ENCODE data around the gene FOXP4.

The FOXP4 gene

DNA sequence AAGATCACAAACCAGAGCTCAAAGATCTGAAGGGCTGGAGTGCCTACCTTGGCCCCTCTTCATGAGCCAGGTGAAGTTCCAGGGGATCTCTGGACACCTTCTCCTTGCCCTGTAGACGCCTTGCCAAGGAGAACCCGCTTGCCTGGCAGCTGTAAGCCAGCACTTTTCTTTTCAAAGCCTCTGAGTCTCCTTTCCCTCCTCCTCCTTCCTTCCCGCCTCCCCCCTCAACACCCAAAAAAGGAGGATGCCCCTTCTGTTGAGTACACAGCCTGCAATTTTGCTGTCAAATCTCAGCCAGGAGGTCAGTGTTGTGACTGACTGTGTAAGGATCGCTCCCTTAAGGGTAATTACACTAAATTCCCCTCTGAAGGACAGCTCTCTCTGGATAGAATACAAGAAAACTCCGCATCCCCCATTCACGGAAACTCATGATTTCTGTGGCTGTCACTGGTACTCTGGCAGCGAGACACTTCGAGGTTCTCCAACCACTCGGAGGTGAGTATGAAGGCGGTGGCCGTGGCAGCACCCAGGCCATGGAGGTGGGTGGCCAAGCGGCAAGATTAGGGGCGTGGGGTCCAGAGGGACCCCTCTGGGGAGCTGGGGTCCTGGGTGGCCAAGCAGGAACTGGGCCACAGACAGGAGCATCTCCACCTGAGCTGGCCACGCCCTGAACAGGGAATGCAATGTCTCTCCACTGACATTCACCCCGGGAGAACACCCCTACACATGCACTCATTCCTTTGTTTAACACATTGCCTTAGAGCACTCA, 23.2 kb upstream of the FOXP4 start:
- no peak for DNase-seq (ENCODE audit: low spot score)

DNA sequence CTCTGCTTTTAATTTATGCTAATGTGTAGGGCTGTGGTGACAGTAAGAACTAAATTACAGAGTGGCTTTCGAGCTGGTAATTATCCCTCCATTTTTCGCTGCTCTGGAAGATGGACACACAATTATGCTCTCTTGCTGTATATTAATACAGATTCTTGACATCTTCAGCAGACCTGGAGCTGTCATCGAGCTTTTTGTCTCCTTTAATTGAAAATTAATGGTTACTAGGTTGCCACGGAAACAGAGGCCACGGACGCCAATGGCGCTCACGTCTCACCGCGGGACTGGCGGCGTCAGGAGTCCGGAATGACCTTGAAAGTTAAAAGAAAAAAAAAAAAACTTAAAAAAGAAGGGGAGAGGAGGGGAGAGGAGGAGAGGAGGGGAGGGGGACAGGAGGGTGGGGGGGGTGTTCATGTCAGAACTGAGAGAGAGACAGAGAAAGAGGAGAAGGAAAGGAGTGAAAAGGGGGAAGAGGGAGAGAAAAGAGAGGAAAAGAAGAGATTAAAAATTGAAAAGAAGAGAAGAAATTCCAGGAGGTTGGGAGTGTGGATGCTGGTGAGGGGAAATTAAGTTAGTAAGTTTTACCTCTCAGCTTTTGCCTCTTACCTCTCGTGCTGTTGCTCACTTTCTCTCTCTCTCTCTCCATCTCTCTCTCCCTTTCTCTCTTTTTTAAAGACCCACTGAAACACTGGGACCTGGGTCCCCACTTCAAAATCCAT, 22.1 kb upstream of the FOXP4 start:
- no peak for DNase-seq (ENCODE audit: low spot score)

DNA sequence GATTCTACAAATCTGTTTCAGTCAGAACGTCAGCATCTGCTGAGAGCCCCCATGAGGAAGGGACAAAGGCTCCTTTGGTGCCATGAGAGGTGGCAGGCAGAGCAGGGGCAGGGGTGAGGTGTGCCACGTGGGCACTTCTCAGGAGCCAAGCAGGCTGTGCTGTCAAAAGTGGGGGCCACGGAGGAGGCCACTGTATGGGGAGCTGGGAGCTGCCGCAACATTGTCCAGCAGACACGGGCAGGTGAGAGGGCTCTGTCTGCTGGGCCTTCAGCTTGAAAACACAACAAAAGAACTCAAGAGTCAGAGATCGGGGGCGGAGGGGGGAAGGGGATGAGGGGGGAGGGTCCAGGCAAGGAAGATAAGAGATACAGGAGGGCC, 21.6 kb upstream of the FOXP4 start:
- no peak for DNase-seq (ENCODE audit: low spot score)

DNA sequence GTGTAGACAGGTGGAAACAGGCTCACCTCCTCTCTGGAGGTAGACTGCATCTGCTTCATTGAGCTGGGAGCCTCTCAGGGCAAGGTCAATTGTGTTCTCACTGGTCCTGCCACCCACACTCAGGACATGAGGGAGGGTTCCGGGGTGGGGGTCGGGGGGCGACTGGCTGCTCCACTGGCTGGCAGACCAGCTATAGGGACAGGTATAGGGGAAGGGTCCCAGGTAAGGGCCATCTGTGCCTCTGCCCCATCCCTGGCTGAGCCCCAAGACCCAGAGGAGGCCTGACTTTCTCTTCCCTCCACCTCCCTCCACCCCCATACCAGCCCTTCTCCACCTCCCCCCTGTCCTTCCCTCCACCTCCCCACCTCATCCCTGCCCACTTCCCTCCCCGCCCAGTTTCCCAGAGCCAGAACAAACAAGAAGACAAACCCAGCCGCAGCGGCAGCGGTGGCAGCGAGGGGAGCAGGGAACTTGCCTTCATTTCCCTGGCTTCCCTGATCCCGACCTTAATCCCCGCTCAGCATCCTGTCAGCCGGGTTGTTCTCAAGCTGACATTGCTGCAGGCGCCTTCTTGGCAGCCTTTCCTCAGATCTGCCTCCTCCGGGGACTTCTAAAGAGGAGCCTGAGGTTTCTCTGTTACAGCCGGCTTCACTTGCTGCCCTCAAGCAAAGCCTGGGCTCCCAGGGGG, 18.3 kb upstream of the FOXP4 start:
- no peak for DNase-seq (ENCODE audit: low spot score)

DNA sequence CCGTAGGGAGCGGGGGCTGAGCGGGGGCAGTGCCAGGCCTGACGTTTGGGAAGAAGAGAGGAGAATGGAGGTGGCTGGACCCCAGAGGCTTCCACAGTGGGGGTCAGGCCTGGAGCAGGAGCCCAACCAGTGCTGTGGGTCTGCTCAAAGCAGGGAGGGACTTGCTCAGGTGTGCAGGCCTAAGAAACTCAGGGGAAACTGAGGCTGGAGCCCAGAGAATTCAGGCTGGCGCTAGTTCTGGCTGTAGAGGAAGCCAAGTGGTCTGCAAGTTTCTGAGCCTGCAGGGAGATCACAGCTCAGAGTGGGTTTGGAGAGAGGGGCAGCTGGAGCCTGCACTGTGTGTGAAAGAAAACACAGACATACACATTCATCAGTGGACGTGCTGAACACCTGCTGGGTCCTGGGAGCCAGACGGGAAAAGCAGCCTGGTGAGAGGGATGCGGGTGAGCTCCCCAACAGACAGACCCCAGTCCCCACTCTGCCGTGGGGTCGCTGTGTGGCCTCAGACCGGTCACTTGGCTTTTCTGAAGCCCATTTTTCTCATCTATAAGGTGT, 17.7 kb upstream of the FOXP4 start:
- DNase-seq (ENCODE audit: low spot score), result no peak

DNA sequence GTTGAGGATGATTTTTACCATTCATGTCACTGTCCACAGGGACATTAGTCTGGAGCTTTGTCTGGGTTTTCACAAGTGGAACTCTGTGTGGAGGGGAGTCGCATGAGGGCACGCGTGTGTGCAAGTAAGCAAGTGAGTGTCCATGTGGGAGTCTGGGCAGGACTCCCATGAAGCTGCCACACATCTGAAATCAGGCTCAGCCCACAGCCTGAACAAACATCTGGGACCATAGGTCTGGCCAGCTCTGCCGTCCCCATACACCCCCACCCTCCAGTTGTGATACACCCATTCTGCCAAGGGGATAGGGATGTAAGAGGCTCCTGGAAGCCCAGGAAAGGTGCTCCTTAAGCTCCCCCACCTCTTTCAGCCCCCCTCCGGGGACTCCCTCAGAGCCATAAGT, 17.1 kb upstream of the FOXP4 start:
- no peak for DNase-seq (ENCODE audit: low spot score)

DNA sequence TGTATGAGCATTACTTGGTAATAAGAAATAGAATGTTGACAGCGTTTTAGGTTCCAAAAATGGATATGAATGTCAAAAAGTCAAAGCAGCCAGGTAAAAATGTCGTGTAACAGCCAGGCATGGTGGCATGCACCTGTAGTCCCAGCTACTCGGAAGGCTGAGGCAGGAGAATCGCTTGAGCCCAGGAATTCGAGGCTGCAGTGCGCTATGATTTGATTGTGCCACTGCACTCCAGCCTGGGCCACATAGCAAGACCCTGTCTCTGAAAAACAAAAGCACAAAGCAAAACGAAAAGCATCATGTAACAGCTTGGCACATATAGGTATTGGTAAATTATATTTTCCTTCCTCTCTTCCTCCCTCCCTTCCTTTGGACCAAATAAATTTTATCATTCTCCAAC, 16.2 kb upstream of the FOXP4 start:
- no peak for DNase-seq (ENCODE audit: low spot score)

DNA sequence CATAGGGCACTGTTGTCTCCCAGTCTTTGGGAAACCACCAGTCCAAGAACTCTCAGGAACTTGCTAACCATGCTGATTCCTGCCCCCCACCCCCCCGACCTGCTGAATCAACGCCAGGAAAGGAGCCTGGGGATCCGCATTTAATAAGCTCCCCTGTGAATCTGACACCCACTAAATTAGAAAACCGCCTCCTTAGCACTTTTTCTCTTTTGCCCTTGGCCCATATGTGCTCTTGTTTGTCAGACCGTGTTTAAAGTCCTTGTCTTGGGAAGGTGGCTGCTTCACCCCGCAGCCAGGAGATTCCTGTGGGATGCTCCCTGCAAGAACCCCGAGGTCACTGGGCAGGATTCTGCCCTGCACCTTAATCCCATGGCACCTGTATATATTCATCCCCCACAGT, 15.7 kb upstream of the FOXP4 start:
- DNase-seq (ENCODE audit: low spot score), result no peak

DNA sequence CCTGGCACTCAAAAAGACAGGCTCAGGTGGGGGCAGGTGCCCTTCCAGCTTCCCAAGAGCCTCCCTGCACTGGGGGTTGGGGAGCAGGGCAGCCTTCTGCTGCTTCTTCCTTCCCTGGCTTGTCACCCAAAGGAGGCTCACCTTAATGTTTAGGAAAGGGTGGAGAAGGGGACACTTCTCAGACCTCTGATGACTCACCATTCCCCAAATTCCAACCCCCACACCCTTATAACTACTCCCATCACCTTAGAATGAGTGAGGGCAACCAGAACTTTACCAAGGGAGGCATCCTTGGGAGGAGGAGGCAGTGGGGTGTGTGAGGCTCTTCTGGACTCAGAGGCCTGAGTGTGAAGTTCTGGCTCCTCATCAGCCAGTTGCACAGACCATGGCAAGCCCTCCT, 15.2 kb upstream of the FOXP4 start:
- no peak for DNase-seq (ENCODE audit: low spot score)

DNA sequence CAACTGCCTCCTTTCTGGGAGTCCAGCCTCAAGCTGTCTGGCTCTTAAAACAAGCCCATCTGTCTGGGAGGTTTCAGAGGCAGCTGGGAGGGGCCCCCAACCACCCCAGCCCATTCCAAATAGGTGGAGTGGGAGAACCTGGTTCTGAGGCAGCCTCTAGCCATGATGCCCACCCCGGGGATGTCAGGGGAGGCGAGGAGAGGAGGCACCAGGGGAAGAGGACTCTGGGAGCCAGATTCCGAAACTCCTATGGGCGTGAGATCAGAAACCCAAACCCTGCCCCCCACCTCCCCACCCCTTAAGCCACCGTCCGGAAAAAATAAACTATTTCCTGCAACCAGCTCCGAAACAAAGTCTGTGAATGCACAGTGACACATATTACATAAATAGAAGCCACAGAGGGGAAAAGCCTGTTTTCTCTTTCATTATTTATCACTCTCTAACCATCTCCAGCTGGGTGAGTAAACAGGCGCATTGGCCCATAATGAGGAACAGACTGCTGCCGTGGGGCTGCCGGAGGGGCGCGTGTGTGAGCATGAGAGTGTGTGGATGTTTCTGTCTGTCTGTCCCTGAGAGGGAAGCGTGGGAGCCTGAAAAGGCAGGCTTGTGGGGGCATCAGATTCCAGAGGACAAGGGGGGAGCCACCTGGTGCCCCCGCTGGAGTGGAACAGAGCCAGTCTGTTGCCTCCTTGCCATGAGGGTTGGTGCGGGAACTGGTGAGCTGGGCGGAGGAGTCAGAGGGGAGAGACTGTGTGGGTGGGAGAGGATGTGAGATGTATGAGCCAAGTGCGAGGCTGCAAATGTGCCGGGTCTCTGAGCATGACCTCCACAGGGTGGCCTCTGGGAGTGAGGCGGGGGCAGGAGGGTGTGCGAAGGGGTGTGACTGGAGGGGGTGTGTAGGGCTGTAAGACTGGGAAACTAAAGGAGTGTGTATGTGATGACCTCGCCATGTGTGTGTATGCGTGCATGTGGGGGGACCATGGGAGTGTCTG, 14.3 kb upstream of the FOXP4 start:
- DNase-seq (ENCODE audit: low spot score), result peak; percentile 26

DNA sequence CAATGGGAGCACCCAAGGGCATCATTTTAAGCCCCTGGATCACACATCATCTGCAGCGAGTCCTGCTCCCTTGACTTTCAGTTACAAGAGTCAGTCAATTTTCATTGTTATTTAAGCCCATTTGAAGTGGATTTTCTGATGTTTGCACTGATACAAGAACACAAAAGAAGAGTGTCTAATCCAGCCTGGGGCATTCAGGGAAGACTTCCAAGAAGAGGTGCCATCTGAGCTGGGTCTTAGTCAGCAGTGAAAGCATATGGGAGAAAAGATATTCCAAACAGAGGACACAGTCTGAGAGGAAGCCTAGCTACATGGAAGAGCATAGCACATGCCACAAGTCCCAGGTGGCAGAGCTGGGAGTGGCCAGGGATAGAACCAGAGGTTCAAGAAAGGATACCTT, 10.4 kb upstream of the FOXP4 start:
- DNase-seq (ENCODE audit: low spot score), result no peak

DNA sequence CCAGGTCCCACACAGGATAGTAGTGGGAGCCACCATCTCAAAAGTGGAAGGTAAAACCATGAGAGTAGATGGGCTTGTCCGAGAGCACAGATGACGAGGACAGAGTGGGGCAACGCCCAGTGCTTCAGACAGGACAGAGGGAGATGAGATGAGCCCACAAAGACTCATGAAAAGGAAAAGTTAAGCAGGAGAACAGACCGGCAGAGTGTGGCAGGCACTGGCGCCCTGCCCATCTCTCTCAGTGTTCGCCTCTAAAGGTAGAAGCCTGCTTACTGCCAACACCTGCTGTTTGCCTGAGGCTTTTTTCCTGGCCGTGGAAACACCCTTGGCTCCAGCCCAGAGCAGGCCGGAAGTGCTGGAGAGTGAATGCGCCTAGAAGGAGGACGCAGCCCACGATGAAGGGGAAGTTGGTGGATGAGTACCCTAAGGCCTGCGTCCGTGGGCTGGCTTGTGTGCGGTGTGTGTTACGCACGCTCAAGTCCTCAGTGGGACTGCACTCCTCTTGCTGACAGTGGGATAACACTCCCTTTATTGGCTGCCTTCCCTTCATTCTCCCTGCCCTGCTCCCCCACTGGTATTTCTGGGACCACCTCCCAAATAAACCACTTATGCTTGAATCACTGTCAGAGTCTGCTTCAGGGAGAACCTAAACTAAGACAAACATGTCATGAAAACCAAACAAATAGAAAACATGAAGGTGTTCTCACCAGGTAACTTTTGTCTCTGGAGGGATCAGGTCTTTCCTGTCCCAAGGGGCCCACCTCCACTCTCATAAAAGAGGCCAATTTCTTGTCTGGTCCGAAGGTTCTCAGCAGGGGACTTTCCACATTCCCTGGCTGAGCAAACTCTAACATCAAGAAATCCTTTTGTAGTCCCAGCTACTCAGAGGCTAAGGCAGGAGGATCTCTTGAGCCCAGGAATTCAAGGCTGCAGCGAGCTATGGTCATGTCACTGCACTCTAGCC, 9.1 kb upstream of the FOXP4 start:
- DNase-seq (ENCODE audit: low spot score), result no peak

DNA sequence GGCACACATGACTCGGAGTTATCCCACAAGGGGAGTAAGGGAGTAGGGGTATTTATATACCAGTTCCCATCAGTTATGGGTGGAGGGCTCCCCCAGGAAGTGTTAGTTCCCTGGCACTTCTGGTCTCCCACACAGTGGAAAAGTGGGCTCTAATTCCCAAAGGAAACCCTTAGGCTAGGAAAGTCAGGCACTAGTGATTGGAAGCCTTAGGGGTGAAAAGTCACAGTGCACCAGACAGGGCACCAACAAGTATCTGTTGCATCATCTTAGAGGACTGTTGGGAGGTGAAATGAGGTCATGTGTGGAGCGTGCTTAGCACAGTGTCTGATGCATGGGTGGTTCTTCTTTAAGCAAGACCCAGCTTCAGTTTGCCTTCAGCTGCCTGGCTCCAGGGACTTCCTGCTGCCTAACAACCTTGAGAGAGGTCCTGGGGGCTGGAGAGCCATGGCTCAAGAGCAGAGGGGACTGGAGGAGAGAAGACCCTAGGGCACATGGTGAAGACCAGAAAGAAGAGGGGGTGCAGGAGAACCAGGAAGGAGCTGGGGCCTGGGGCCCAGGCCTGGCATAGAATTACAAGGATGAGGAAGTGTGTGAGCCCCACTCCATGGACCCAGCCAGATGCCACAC, 7.5 kb upstream of the FOXP4 start:
- DNase-seq (ENCODE audit: low spot score), result no peak

DNA sequence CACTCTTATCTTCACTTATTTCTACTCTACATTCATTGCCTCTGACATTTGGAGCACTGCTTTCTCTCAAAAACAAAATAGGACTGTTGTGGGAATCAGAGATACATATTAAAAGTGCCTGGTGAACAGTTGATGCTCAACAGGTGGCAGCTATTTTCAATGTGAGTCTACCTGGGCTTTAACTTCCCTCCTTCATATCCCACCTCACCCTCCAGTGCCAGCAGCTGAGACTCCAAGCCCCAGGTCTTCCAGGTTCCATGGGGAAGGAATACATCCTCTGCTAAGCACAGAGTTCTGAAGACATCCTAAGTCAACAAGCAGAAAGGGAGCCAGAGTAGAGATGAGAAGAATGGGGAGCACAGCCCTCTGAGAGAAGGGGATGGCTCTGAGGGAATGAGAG, 7.0 kb upstream of the FOXP4 start:
- no peak for DNase-seq (ENCODE audit: low spot score)

DNA sequence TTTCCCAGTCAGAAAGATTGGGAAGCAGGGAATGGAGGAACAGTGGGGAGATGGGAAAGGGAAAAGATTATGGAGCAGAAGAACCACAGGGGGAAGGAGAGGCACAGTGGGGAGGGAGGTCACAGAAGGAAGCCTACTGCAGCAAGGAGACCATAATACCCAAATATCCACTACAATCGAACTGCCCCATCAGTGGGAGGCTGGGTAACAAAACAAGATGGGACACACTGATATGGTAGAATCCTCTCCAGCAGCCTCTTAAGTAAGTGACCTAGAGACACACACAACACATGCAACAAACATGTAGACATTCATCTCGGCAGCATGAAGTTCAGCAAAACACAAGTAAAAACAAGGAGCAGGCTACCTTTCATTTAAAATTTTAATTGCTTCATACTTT, 4.8 kb upstream of the FOXP4 start:
- no peak for DNase-seq (ENCODE audit: low spot score)

DNA sequence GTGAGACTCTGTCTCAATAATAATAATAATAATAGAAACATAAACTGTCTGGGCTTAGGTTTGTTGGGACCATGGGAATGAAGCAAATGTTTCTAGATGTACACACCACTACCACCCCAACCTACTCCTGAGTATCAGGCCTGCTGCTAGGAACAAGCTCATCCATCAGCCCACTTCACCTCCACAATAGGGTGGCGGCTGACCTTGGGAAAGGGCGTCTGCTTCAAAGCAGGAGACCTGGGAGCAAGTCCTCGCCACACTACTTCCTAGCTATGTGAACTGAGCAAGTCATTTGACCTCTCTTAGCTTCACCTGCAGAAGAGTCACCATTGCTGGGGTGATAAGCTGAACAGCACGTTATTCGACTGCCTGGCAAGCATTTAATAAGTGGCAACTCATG, 3.1 kb upstream of the FOXP4 start:
- DNase-seq (ENCODE audit: low spot score), result no peak

DNA sequence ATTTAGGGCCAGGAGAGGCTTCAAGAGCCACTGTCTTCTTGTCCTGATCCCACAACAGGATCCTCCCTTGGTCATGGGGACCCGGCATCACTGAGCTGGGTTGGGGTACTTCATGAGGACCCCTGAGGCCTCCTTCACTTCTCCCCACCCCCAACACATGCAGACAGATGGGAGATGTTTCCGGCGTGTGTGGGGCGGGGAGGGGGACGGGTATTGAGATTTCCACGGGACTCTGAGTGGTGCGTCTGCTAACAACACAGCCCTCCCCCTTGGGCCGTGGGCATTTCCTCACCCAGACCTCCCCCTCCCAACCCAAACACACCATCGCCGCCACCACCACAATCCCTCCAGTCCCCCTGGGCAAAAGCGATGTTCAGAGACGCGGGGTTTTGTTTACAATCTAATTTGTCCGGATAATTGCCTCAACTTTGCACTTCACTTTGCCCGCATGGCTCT, 906 bp upstream of the FOXP4 start:
- DNase-seq (ENCODE audit: low spot score), result no peak

DNA sequence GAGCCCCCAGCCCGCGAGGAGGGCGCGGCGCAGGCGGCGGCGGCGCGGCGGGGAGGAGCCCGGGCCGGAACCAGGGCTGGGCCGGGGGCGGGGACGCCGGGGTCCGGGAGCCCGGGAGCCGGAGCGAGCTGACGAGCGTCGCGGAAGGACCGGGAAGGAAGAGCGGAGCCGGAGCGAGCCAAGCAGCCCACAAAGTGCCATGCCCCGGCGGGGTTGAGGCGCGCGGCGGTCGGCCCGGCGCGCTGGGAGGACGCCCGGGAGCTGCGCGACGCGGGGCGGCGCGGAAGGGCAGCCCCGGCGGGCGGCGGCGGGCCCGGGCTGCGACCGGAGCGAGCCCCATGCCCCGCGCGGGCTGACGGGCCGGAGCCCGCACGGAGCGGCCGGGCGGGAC, 289 bp downstream of the FOXP4 start:
- no peak for DNase-seq (ENCODE audit: low spot score)

DNA sequence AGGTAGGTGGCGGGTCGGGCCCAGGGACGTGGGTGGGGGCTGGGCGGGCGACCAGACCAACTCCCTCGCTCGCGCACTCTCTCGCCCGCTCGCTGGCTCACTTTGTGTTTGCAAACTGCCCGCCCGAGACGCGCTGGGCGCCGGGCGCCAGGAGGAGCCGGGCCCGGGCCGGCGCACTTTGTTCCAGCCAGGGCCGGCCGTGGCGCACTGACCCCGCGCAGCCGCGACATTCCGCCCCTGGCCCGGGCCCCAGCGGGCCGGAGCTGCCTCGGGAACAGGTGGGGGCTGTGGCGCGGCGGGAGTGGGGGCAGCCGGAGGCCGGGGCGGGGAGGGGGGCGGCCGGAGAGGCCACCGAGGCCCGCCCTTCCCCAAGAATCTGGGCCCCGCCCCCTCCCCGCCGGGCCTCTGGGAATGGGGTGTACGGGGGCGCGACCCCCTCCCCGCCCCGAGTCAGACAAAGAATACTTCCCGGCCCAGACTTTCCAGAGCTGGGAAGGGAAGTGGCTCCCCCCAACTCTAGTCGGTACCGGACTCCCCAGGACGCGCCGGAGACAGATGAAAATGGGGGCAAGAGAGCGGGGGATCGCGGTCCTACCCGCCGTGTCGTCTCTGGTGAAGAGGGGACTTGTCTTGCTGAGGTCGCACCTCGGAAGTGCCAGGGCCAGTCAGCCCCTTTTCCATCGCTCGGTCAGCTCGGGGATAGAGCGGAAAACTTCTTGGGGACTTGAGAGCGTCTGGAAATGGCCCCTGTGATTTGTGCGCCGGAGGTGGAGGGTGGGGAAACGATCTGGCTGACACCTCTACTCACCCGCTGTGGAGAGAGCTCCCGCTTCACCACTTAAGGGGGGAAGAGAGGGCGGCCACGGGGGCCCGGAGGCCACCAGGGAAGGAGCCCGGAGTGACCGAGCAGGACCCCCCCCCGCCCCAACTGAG, 951 bp downstream of the FOXP4 start:
- no peak for DNase-seq (ENCODE audit: low spot score)
